A673 (cell line): ENCODE data around the gene THUMPD1.

ENCODE experiments used
- CTCF ChIP-seq: fragments of 300-800, 200-600 bp; sonication (generic); conservative IDR thresholded peaks from 2 replicates; pipeline ENCODE4 v1.5.1; 2017; ENCODE audit warnings: low read depth, mild to moderate bottlenecking, antibody characterized with exemption, low read length, moderate library complexity, mixed read lengths
- EZH2 ChIP-seq: fragments of 200-600 bp; sonication (generic); IDR thresholded peaks from 2 replicates; pipeline ENCODE4 v1.6.1; 2017; ENCODE audit warnings: borderline replicate concordance, low read depth, mild to moderate bottlenecking, mixed read lengths, antibody characterized with exemption, low read length; ENCODE audit not compliant: poor library complexity, severe bottlenecking

- TF ChIP-seq CTCF = no peak
- TF ChIP-seq EZH2 = no peak
Observed at GRCh38 chr16:20704281-20704680, 37.3 kb downstream of the THUMPD1 start.
